Measurements from ENCODE around the gene OLFML2A.

OLFML2A gene

DNA sequence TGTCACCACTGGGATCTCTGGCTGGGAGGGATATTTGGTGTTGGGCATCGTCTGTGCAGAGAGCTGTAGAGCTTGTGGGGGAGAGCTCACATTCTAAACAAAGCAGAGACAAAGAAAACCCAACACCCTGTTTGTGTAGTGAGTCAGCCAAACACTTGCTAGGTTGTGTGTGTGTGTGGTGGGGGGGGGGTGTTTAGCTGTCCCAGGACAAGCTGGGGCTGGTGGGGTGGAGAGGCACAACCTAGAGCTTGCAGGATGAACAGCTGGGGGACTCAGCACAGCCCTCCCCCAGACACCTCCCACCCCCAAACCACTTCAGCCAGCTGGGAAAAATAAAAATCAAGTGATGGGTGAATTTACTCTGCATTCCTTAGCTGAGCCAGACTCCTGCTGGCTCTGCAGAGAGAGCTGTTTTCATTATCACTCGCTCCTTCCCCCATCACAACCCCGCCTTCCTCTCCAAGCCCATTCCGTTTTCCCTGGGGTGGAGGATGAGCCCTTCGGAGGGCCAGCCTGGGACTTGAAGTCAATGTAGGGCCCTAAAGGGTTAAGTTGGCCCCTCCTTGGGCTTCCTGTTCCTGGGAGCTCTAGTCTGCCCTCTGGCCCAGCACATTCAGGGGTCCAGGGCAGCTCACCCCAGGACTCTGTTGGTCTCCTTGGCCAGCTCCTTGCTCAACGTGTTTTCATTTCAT lies 2.6 kb downstream of the OLFML2A start:
- DNase-seq, result no peak

DNA sequence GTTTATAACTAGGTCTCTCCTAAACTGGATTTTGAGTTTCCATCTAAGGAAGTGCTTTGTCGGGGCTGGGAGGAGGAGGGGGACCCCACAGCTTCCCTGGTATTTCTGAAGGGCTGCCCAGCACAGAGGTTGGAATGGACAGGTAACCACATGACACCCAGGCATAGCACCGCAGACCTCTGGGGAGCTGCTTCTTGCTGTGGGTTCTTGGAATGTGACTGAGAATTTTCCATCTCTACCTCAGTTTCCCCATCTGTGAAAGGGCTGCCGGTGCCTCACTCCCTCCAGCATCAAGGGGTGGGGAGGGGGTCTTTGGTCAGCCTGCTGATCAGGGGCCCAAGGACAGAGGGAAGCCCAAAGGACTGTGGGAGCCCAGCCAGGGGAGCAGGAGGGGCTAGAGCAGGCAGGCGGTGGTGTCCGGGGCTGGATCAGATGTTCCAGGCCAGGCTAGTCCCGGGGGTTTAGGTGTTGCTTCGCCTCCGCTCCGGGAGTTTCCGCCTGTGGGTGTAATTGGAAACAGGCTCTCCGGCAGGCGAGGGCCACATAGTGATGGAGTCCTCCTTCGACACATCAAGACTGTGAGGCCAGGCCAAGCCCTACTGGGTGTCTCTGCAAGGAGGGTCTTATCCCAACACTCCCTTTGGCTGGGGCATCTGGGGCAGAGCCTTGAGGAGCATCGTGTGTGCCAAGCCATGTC lies 3.3 kb downstream of the OLFML2A start:
- no peak for DNase-seq

DNA sequence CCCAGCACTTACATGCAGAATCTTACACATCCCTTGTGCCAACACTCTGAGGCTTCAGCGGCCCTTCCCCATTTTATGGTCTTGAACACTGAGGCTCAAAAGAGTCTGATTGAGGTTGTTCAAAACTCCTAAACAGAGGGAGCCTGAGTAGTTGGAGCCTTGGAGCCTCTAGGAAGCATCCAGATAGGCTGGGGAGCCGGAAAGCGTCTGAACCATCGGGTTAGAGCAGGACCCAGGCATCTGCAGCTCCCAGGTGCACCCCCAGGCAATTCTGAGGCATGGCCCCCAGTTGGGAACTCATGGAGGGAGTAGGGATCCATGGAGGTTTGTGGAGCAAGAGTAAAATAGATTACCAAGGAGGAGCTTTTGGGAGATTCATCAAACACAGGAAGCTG lies 3.8 kb downstream of the OLFML2A start:
- DNase-seq, result no peak

DNA sequence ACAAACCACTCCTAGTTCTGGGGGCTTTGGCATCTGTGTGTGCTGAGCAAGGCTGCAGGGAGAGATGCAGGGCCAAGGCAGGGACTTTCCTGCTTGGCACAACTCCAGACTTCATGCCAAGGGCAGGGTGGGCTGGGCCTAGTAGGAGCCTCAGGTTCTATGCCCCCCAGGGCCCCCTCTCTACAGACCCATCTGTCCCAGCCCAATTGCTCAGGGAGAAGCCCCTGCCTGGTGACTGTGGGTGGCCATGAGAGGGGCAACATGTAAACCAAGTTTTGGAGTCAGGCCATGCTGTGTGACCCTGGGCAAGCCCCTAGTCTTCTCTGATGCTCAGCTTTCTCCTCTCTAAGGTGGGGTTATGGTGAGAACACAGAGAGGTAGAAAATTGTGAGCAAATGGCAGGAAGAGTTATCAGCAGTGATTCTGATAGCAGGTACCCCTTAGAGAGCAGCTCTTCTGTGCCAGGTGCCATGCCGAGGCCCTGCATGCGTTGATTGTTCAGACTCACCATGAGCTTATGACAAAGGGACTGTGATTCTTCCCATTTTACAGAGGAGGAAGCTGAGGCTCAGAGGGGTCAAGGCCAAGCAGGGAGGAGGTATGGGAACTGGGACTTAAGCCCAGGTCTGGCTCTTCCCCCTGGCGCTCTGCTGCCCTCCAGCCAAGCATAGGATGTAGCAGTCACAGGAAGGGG lies 5.2 kb downstream of the OLFML2A start:
- no peak for DNase-seq

GRCh38 chr9:124782661-124783574 lies 6.0 kb downstream of the OLFML2A start:
- DNase-seq, result no peak

DNA sequence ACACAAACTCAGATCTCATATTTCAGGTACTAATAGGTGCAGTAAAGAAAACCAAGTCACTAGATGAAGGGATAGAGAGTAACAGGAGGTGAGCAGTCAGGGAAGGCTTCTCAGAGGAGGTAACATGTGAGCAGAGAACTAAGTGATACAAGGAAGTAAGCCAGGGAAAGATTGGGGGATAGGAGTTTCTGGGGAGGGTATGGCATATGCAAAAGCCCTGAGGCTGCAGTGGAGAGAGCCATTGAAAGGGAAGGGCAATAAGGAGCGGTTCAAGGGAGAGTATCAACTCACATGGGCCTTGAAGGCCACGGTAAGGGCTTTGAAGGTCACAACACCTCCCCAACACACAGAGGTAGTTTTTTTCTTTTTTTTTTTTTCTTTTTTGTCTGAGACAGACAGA lies 6.9 kb downstream of the OLFML2A start:
- no peak for DNase-seq

- no peak for DNase-seq
Observed at GRCh38 chr9:124784509-124784908, 7.6 kb downstream of the OLFML2A start.

DNA sequence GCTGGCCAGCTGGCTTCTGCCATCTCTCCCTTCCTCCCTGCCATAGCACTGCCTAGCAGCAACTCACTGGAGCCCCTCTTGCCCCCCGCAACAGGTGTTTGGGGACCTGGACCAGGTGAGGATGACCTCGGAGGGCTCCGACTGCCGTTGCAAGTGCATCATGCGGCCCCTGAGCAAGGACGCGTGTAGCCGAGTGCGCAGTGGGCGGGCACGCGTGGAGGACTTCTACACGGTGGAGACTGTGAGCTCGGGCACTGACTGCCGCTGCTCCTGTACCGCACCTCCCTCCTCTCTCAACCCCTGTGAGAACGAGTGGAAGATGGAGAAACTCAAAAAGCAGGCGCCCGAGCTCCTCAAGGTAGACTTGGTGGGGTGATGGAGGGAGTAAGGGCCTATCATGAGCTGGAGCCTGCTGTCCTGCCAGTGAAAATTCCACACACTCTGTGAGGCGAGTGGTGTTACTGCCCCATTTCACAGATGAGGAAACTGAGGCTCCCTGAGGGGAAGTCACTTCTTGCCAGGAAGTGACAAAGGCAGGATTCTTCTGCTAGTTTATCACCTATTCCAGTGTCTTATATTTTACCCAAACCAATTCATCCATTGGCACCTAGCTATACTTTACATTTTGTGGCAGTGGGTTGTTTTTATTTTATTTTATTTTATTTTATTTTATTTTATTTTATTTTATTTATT lies 10.1 kb downstream of the OLFML2A start:
- no peak for DNase-seq

DNA sequence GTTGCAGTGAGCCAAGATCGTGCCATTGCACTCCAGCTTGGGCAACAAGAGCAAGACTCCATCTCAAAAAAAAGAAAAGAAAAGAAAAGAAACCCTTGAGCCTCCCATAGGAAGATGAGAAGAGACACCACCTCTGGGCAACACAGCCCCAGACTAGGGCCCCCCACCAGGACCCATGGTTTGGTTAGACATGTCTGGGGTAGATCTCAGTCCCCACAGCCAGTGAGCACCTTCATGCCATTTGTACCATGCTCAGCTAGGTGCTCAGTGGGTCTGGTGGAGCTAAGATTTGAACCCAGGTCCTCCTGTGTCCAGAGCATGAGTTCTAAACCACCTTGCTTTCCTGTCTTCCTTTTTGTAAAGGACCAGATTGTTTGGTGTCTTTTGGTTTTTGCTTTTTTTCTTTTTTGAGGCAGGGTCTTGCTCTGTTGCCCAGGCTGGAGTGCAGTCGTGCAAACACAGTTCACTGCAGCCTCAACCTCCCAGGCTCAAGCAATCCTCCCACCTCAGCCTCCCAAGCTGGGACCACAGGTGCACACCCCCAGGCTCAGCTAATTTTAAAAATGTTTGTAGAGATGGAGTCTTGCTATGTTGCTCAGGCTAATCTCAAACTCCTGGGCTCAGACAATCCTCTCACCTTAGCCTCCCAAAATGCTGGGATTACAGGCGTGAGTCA lies 11.7 kb downstream of the OLFML2A start:
- DNase-seq, result no peak

DNA sequence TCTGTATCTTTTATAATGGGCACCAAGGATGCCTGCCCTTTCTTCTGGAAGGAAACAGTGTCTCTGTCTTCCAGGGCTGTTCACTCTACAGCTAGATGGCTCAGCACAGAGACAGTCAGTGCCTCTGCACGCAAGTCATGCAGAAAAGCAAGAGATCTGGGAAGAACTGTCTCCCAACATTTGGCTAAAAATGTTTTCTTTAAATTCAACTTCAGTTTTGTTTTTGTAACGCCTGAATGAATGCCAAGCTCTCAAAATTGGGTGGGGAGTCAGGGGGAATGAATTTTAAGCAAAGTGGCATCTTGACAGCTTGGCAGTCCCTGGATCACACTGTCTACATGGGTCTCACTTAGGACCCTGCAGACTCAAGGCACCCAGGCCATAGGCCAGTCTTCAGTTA lies 12.6 kb downstream of the OLFML2A start:
- DNase-seq, result no peak

GRCh38 chr9:124790301-124790700 lies 13.4 kb downstream of the OLFML2A start:
- no peak for DNase-seq

DNA sequence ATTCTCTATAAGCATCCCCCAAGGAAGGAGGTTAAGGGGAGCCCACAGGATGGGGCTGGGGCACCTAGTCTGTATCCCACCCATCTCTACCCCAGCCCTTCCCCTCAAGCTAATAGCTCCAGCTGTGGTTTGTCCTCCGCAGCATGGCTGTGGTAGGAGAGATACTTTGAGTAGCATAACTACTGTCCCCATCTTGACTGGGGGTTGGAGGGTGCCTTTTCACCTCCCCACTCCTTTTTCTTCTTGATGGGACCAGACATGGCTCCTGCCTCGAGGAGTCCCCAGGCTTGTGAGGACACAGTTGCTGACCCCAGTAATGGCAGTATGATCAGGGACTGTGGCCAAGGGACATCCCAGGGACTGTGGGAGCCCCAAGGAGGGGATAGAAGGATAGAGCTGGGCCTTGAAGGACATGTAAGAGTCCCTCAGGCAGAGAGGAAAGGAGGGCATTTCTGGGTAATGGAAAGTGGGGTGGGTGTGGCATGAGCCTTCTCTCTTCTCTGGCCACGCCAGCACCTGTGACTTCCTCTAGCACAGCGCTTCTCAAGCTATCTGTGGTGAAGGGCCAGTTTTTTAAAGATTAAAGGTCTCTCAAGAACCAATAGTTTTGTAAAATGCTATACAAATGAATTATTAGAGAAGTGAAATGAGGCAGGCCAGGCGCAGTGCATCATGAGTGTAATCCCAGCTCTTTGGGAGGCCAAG lies 14.0 kb downstream of the OLFML2A start:
- no peak for DNase-seq

DNA sequence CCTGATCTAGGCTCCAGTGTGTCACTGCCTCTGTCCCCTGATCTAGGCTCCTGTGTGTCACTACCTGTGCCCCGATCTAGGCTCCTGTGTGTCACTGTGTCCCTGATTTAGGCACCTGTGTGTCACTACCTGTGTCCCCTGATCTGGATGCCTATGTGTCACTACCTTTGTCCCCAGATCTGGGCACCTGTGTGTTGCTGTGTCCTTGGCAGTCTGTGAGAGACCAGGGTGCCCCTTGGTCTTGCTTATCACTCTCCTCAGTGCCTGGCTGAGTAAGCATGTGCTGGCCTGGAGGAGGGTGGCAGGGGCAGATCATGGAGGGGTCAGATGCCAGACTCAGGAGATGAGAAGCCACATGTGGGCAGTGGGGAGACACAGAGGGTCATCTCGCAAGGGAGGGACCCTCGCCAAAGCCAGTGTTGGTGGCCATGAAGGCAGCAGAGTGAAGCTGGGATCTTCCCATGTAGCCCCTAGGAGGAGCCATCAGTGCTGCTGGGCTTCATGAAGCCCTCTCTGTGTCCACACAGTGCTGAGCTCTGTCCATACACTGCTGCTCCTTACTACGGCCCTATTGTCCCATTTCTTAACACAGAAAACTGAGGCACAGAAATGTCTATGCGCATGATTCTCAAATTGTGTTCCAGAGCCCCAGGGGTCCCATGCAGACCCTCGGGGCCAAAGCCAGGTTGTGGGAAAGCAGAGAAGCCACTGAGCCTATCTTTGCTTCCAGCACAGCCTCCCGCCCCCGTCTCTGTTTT lies 15.5 kb downstream of the OLFML2A start:
- no peak for DNase-seq

- DNase-seq, result no peak
Observed at GRCh38 chr9:124793015-124793541, 16.1 kb downstream of the OLFML2A start.

- no peak for DNase-seq
Observed at GRCh38 chr9:124794902-124795491, 18.1 kb downstream of the OLFML2A start.

- no peak for DNase-seq
Observed at GRCh38 chr9:124795881-124796431, 19.0 kb downstream of the OLFML2A start.

GRCh38 chr9:124797343-124798103 lies 20.6 kb downstream of the OLFML2A start:
- DNase-seq, result no peak

DNA sequence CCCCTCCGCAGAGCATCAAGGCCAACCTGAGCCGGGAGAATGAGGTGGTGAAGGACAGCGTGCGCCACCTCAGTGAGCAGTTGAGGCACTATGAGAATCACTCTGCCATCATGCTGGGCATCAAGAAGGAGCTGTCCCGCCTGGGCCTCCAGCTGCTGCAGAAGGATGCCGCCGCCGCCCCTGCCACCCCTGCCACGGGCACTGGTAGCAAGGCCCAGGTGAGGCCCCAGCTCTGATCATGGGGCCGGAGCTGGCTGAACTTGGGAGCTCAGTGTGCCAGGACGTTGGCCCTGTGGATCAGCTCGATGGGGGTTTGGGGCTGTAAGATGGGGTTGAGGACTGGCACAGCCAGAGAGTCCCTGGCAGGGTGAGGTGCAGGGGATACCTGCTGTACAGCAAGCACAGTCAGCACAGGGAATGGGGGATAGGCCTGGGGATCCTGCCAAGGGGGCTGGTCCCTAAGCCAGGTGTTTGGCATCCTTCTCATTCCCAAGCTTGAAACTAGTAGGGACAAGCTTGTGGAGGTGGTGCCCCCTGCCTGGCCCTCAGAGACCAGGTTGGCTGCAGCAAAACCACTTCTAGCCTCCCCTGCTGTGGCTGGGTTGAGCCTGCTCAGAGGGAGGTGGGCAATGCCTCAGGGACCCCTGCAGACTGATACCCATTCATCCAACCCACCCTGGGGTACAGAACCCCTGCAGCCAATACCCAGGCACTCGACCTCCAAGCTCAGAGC lies 22.5 kb downstream of the OLFML2A start:
- no peak for DNase-seq

All from NCI-H187 (cell line).